HG02840 (cell line): ENCODE results near the gene PDAP1.
"Not testable (repeated sequence)": the region's sequence is repeated elsewhere in the genome, so short reads cannot be mapped to it uniquely, and the experiment has no call there.

Source experiments
- ATAC-seq: cut with Tn5 transposase; IDR thresholded peaks from one replicate; pipeline ENCODE4 v1.9.1; 2021; ENCODE audit warnings: mild to moderate bottlenecking, moderate library complexity, moderate number of reproducible peaks; ENCODE audit not compliant: unreplicated experiment, low FRiP score

Gene PDAP1

GRCh38 chr7:99428972-99429566 is 20.7 kb upstream of the PDAP1 start:
- ATAC-seq = no peak

- no peak for ATAC-seq
Observed at GRCh38 chr7:99424932-99425730, 16.7 kb upstream of the PDAP1 start.

- no peak for ATAC-seq
Observed at GRCh38 chr7:99422625-99423024, 14.2 kb upstream of the PDAP1 start.

- no peak for ATAC-seq
Observed at GRCh38 chr7:99422186-99422585, 13.8 kb upstream of the PDAP1 start.

GRCh38 chr7:99420986-99421385 is 12.6 kb upstream of the PDAP1 start:
- no peak for ATAC-seq

GRCh38 chr7:99420213-99420612 is 11.8 kb upstream of the PDAP1 start:
- ATAC-seq = no peak

- ATAC-seq = no peak
Observed at GRCh38 chr7:99419323-99420021, 11.1 kb upstream of the PDAP1 start.

GRCh38 chr7:99418260-99418659 is 9.9 kb upstream of the PDAP1 start:
- ATAC-seq = no peak

GRCh38 chr7:99415513-99416127 is 7.2 kb upstream of the PDAP1 start:
- not testable (repeated sequence) for ATAC-seq

- ATAC-seq = no peak
Observed at GRCh38 chr7:99410635-99411034, 2.2 kb upstream of the PDAP1 start.

GRCh38 chr7:99409806-99410205 is 1.4 kb upstream of the PDAP1 start:
- no peak for ATAC-seq

GRCh38 chr7:99409192-99409572 is 785 bp upstream of the PDAP1 start:
- ATAC-seq = peak; percentile 1

GRCh38 chr7:99407872-99408378 is 472 bp downstream of the PDAP1 start:
- no peak for ATAC-seq

GRCh38 chr7:99406557-99406956 is 1.8 kb downstream of the PDAP1 start:
- no peak for ATAC-seq

GRCh38 chr7:99404977-99405320 is 3.4 kb downstream of the PDAP1 start:
- no peak for ATAC-seq

GRCh38 chr7:99404235-99404976 is 4.0 kb downstream of the PDAP1 start:
- ATAC-seq = no peak

- ATAC-seq = no peak
Observed at GRCh38 chr7:99403764-99404163, 4.6 kb downstream of the PDAP1 start.

GRCh38 chr7:99402854-99403253 is 5.5 kb downstream of the PDAP1 start:
- ATAC-seq = no peak

- no peak for ATAC-seq
Observed at GRCh38 chr7:99399597-99399996, 8.8 kb downstream of the PDAP1 start.

GRCh38 chr7:99398891-99399445 is 9.4 kb downstream of the PDAP1 start:
- ATAC-seq = no peak
